Stimulated activated naive CD8-positive, alpha-beta T cell treated with anti-CD3 and anti-CD28 coated beads, Interleukin-15, Interleukin-2, amounts not matched to agents 100 ng/mL and 50 ng/mL, for 24 hours (primary cell): ENCODE results near the gene INHA.
A peak's percentile ranks its signal among the peaks of the same experiment; 100 is the strongest.

Source experiments
- H3K27ac Mint-ChIP-seq: one replicate; pipeline ENCODE4 v1.8.0; 2021; ENCODE audit warnings: mild to moderate bottlenecking, mixed read lengths
- H3K27me3 Mint-ChIP-seq: one replicate; pipeline ENCODE4 v1.8.0; 2021; ENCODE audit warnings: mixed read lengths
- H3K36me3 Mint-ChIP-seq: one replicate; pipeline ENCODE4 v1.8.0; 2021; ENCODE audit warnings: low read depth, mixed read lengths
- H3K4me1 Mint-ChIP-seq: one replicate; pipeline ENCODE4 v1.8.0; 2021; ENCODE audit warnings: low read depth, mixed read lengths
- H3K4me3 Mint-ChIP-seq: one replicate; pipeline ENCODE4 v1.8.0; 2021; ENCODE audit warnings: mild to moderate bottlenecking, mixed read lengths
- H3K9me3 Mint-ChIP-seq: one replicate; pipeline ENCODE4 v1.8.0; 2021; ENCODE audit warnings: mixed read lengths

The INHA gene

DNA sequence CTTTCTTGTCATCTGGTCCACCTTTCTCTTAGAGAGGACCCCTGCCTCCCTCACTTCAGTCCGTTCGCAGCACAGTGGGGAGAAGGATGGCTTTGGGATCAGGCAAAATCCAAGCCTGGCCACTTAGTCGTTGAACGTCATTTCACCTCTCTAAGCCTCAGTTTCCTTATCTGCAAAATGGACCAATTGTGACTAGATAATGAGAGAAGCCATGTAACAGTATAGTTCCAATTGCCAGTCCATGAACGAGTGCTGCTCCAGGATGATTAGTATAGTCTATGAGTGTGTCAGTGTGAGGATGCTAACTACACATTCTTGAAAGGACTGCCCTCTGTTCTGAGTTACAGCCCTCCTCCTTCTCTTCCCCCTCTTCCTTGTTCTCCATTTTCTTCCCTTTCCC, 1.1 kb downstream of the INHA start:
- Mint-ChIP-seq H3K27me3 (peaks cover 43% of the 10 kb centered on the region), H3K27ac (no peak overlapping the region), H3K4me3 (no peak overlapping the region), H3K9me3 (no peaks in the 10 kb centered on the region), H3K4me1 (no peaks in the 10 kb centered on the region), H3K36me3 (no peaks in the 10 kb centered on the region)

DNA sequence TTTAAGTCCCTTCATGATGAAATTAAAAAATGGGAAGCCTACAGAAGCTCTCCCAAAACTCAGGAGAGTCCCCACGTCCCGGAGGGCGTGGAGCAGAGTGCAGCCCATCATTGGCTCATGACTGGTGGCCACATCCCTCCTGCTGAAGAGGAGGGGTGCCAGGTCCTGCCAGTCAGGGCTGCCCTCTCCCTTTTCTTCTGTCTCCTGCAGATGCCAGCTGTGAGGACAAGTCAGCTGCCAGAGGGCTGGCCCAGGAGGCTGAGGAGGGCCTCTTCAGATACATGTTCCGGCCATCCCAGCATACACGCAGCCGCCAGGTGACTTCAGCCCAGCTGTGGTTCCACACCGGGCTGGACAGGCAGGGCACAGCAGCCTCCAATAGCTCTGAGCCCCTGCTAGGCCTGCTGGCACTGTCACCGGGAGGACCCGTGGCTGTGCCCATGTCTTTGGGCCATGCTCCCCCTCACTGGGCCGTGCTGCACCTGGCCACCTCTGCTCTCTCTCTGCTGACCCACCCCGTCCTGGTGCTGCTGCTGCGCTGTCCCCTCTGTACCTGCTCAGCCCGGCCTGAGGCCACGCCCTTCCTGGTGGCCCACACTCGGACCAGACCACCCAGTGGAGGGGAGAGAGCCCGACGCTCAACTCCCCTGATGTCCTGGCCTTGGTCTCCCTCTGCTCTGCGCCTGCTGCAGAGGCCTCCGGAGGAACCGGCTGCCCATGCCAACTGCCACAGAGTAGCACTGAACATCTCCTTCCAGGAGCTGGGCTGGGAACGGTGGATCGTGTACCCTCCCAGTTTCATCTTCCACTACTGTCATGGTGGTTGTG, 2.6 kb downstream of the INHA start:
- Mint-ChIP-seq H3K4me3 (no peak overlapping the region), H3K27me3 (peaks cover 37% of the 10 kb centered on the region), H3K36me3 (no peaks in the 10 kb centered on the region), H3K4me1 (no peaks in the 10 kb centered on the region), H3K27ac (no peak overlapping the region), H3K9me3 (no peaks in the 10 kb centered on the region)

DNA sequence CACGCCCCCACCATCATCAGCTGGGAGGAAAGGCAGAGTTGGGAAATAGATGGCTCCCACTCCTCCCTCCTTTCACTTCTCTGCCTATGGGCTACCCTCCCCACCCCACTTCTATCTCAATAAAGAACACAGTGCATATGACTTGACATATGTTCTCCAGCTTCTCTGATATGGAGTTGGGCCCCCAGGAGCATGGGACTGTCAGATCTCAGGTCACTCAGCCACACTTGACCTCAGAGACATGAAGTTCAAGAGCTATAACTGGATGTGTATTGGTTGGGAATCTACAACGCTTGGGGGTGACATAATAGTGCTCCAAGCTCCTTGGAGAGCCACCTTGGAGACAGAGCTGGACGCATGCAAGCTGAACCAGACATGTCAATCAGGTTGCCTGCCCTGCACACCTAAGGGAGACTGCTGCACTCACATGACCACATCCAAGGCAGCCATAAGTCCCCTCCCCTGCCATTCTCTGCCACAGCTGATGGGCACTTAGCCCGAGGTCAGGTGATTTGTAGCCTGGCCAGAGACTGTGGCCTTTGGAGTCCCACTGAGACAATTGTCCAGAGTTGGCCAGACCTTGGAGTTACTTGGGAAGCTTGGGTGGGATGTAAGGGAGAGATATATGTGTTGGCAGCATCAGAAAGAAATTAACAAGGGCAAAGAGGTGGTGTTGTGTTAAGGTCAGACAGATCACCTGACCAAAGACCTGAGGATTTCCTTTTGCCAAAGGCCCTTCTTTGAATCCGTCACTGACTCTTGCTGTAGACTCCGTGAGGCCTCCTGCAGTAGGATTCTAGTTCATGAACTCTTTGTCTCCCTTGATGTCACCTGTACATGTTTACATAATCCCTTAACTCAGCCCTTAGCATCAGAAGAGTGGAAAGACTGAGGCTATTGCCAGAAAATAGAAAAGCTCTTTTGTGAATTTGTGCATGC, 3.7 kb downstream of the INHA start:
- H3K27me3 Mint-ChIP-seq, result peaks cover 32% of the 10 kb centered on the region

DNA sequence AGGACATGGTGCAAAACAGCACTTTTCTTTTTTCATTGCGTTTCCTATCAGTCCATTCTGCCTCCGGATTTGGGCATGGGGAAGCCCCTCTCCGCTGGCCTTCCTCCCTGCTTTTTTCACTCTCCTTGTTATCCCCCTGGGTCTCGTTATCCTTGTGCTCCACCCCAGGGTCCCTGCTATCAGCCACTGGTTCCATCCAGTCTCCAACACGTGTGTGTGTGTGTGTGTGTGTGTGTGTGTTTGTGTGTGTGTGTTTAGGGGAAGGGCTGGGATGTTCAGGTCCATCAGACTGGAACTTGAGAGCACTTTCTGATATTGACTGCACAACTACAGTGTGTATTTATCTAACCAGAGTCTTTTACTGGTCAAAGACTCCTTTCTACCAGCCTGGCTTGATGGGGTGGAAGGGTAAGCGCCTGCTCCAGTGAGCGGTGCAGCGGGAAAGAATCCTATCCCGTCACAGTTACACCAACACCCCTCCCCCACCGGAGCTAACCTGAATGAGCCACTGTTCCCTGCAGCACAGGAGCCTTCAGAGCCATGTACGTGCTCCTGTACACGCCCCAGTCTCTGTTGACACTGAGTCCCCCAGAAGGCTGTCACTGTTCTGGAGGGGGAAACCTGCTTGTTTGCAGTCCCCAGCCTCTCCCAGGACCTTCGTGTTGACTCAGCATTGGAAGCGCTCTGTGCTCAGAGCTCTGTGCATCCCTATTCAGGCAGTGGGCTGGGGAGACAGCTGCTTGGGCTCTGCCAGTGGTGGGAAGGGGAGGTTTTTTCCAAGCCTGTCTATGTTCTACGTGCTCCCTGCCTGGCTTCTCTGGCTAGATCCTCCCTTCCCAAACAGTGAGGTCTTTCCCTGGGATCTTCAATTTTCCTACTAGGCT, 4.6 kb downstream of the INHA start:
- no peaks in the 10 kb centered on the region for H3K4me1 Mint-ChIP-seq
- H3K27me3 Mint-ChIP-seq, result peaks cover 30% of the 10 kb centered on the region
- no peak overlapping the region for H3K27ac Mint-ChIP-seq
- no peak overlapping the region for H3K4me3 Mint-ChIP-seq
- H3K36me3 Mint-ChIP-seq, result no peaks in the 10 kb centered on the region
- H3K9me3 Mint-ChIP-seq, result no peaks in the 10 kb centered on the region

More for the DNA sequence above, 3.7 kb downstream of the INHA start:
- Mint-ChIP-seq H3K4me1 (no peaks in the 10 kb centered on the region), H3K36me3 (no peaks in the 10 kb centered on the region), H3K4me3 (no peak overlapping the region), H3K27ac (no peak overlapping the region), H3K9me3 (no peaks in the 10 kb centered on the region)

DNA sequence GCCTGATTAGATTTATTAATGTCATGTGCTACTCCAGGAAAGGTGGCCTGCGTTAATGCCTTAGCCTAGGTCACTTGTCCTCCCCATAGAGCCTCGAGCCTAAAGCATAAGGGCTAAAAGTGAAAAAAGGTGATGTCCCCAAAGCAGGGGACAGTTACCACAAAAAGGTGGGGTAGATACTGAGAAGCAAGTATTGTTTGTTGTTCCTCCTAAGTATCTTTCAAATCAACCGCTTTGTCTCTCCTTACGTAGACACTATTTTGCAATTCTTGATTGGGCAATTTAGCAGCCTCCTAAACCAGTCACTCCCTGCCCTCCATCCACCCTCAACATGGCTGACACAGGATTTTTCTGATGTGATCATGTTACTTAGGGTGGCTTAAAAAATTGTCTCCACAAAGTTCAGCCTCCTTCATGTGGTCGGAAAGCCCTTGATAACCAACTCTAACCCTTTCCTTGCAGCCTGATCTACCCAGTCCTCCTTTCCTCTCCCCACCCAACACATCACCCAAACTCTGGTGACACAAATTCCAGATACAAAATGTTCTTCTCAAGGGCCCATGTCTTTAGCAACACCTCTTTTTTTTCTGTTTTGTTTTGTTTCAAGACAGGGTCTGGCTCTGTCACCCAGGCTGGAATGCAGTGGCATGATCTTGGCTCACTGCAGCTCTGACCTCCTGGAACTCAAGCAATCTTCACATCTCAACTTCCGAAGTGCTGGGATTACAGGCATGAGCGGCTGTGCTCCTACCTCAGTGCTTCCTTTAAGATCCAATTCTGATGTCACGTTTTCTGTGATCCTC, 6.9 kb downstream of the INHA start:
- no peaks in the 10 kb centered on the region for H3K4me1 Mint-ChIP-seq
- no peaks in the 10 kb centered on the region for H3K9me3 Mint-ChIP-seq
- H3K4me3 Mint-ChIP-seq, result no peak overlapping the region
- H3K36me3 Mint-ChIP-seq, result no peaks in the 10 kb centered on the region
- H3K27me3 Mint-ChIP-seq, result peaks cover 19% of the 10 kb centered on the region
- H3K27ac Mint-ChIP-seq, result no peak overlapping the region

DNA sequence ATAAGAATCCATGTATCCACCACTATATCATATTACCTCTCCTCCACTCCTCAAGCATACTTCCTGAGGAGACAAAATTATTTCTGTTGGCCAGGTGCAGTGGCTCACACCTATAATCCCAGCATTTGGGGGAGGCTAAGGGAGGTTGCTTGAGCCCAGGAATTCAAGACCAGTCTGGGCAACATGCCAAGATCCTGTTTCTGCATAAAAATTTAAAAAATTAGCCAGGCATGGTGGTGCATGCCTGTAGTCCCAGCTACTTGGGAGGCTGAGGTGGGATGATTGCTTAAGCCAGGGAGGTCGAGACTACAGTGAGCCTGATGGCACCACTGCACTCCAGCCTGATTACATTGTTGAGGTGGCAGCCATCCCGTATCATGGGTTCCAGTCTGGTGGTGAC, 9.2 kb downstream of the INHA start:
- no peak overlapping the region for H3K27ac Mint-ChIP-seq
- no peaks in the 10 kb centered on the region for H3K36me3 Mint-ChIP-seq
- H3K4me1 Mint-ChIP-seq, result no peaks in the 10 kb centered on the region
- H3K4me3 Mint-ChIP-seq, result no peak overlapping the region
- no peaks in the 10 kb centered on the region for H3K9me3 Mint-ChIP-seq
- H3K27me3 Mint-ChIP-seq, result peaks cover 11% of the 10 kb centered on the region

DNA sequence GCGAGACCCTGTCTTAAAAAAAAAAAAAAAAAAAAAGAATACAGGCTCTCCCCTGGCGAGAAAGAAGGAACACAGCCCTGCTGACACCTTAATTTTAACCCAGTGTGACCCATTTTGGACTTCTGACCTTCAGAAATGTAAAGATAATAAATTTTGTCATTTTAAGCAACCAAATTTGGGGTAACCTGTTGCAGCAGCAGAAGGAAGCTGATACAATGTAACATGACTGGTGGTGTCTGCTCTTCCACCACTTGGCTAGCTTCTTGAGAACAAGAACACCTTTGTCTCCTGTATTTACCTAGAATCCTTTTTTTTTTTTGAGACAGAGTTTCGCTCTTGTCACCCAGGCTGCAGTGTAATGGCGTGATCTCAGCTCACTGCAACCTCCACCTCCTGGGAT, 19.0 kb downstream of the INHA start:
- Mint-ChIP-seq H3K4me1 (no peaks in the 10 kb centered on the region), H3K9me3 (no peaks in the 10 kb centered on the region), H3K27ac (no peak overlapping the region), H3K36me3 (no peaks in the 10 kb centered on the region), H3K27me3 (peaks cover 4% of the 10 kb centered on the region), H3K4me3 (no peak overlapping the region)

DNA sequence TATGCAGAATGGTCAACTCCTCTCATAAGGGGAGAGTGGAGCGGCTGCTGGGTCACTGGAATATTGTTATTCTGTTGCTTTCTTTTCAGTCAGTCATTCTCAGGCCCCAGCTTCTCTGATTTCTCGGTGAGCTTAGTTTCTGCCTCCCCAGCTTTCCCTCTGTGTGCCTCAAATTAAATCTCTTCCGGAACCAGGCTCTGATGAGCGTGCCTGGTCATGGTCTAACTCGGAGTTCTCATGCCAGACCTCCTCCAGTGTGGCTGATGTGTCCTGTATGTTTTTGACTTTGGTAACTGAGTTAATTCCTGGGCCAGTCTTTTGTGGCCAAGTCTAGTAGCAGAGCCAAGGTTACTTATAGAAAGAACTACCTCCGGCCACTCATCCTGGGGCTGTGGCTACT, 20.6 kb downstream of the INHA start:
- H3K27me3 Mint-ChIP-seq, result peaks cover 4% of the 10 kb centered on the region
- H3K4me1 Mint-ChIP-seq, result peaks cover 9% of the 10 kb centered on the region
- no peak overlapping the region for H3K4me3 Mint-ChIP-seq
- no peaks in the 10 kb centered on the region for H3K9me3 Mint-ChIP-seq
- H3K27ac Mint-ChIP-seq, result no peak overlapping the region
- no peaks in the 10 kb centered on the region for H3K36me3 Mint-ChIP-seq

DNA sequence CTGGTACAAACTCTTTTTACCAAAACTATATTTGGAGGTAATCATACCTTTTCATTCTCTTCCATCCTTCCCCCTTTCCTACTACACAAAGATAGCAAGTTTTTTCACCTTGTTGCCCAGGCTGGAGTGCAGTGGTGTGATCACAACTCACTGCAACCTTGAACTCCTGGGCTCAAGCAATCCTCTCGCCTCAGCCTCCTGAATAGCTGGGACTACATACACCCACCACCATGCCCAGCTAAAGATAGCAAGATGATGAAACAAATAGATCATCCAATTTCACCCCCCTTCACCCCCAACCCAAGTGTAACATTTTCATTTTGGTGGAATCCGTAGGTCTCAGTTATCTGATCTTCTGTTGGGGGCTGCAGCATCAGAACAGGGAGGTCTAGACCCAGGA, 21.0 kb downstream of the INHA start:
- H3K9me3 Mint-ChIP-seq, result no peaks in the 10 kb centered on the region
- no peak overlapping the region for H3K4me3 Mint-ChIP-seq
- no peak overlapping the region for H3K27ac Mint-ChIP-seq
- H3K4me1 Mint-ChIP-seq, result peaks cover 10% of the 10 kb centered on the region
- no peaks in the 10 kb centered on the region for H3K36me3 Mint-ChIP-seq
- H3K27me3 Mint-ChIP-seq, result peaks cover 4% of the 10 kb centered on the region

DNA sequence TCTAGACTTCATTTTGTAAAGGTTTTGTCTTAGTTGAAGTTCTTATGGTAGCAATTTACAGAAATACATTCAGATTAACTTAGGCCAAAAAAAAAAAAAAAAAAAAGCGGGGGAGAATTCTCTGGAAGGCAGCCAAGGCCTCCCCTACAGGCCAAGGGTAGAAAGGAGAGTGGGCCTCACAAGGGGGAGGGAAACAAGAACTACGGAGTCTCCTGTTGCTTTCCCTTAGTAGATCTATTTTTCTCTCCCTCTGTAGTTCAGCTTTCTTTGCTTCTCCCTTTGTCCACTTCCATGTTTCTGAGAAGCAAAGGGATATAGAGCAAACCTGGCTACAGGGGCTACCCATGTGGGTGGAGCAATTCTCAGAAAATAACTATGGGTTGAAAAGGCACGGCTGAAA, 23.1 kb downstream of the INHA start:
- no peak overlapping the region for H3K27ac Mint-ChIP-seq
- H3K27me3 Mint-ChIP-seq, result peaks cover 4% of the 10 kb centered on the region
- H3K4me1 Mint-ChIP-seq, result peaks cover 19% of the 10 kb centered on the region
- no peak overlapping the region for H3K4me3 Mint-ChIP-seq
- H3K9me3 Mint-ChIP-seq, result no peaks in the 10 kb centered on the region
- H3K36me3 Mint-ChIP-seq, result peaks cover 4% of the 10 kb centered on the region

DNA sequence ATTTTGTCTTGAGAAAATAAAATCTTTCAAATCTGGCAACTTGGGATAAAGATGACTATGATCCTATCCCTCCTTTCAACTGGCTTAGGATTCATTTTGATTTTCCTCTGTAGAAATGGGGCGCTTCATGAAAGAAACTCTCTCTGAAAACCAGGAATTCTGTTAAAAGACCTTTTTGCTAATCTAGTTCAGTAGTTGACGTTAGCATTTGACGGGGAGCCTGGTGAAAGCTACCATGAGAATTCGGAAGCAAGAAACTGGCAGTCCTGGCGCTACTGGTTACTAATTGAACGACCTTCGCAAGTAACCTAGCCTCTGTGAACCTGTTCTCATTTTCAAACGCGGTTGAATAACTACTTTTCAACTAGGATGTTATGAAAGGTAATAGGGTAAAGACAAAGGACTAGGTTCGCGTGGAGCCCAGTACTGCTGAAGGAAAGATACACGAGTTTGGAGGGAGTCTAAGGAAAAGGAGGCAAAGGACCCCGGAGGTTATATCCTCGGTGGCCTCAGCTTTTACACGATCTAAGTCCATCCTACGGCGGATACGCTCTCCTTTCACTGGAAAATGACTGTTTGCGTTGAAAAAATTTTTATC, 24.9 kb downstream of the INHA start:
- no peaks in the 10 kb centered on the region for H3K9me3 Mint-ChIP-seq
- peaks cover 13% of the 10 kb centered on the region for H3K36me3 Mint-ChIP-seq
- peaks cover 4% of the 10 kb centered on the region for H3K27me3 Mint-ChIP-seq
- peak overlapping the region; percentile 93 for H3K4me3 Mint-ChIP-seq
- peak overlapping the region; percentile 94 for H3K27ac Mint-ChIP-seq
- peaks cover 19% of the 10 kb centered on the region for H3K4me1 Mint-ChIP-seq

DNA sequence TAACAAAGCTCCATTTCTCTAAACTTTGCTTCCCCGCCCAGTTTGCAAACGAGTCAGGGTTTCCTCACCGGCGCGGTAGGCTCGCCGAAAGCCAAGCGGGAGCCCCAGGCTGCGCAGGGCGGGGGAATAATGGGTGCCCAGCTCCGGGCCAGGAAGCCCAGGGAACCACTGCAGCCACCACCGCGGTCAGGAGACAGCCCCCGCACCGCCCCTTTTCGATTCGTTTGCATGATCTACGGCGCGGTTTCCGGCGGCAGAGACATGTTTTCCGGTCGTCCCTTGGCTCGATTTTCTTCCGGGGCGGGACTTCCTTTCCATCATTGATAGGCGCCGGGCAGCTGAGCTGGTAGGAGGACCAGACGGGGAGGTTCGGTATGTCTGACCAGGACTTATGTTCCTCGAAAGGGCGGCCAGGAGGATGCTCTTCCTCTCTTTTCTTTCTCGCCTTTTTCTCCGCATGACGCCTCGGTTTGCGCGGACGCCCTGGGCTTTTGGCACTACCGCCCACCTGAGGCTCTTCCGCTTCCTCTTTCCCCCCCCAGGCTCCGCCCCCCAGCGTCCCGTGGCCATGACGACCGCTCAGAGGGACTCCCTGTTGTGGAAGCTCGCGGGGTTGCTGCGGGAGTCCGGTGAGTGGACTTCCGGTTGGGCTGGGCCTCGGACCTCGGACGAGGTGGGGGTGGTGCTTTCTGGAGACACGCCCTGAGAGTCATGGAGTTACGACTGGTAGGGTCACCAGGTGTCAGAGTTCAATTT, 25.6 kb downstream of the INHA start, which contains the start of gene STK11IP:
STK11IP (plus strand) TSS at position 306 of the 756 bp plus-strand sequence; CDS start at position 569, 263 bp downstream.
- no peaks in the 10 kb centered on the region for H3K9me3 Mint-ChIP-seq
- peaks cover 15% of the 10 kb centered on the region for H3K36me3 Mint-ChIP-seq
- H3K27me3 Mint-ChIP-seq, result peaks cover 4% of the 10 kb centered on the region
- H3K4me3 Mint-ChIP-seq, result peak within 1 kb of the TSS; percentile 93
- H3K4me1 Mint-ChIP-seq, result peaks cover 19% of the 10 kb centered on the region
- H3K27ac Mint-ChIP-seq, result peak within 1 kb of the TSS; percentile 94
